Epithelial cell of esophagus (primary cell): Measurements from ENCODE around the gene PRSS2.

Source experiments
- DNase-seq: peaks from one replicate; pipeline ENCODE4 v3.0.0; 2010; ENCODE audit warnings: low read depth
- H3K4me3 ChIP-seq: 2 replicates; pipeline ENCODE4 v1.5.1; 2011; ENCODE audit warnings: mild to moderate bottlenecking, low read length, control low read depth
- TF ChIP-seq, protein P1 (sequence below): IDR thresholded peaks from 2 replicates; pipeline ENCODE4 v1.5.1; 2011; ENCODE audit warnings: low read depth, mild to moderate bottlenecking, low read length, control low read depth, inconsistent platforms; ENCODE audit not compliant: insufficient read depth; ENCODE audit errors: missing control alignments

PRSS2 gene

DNA sequence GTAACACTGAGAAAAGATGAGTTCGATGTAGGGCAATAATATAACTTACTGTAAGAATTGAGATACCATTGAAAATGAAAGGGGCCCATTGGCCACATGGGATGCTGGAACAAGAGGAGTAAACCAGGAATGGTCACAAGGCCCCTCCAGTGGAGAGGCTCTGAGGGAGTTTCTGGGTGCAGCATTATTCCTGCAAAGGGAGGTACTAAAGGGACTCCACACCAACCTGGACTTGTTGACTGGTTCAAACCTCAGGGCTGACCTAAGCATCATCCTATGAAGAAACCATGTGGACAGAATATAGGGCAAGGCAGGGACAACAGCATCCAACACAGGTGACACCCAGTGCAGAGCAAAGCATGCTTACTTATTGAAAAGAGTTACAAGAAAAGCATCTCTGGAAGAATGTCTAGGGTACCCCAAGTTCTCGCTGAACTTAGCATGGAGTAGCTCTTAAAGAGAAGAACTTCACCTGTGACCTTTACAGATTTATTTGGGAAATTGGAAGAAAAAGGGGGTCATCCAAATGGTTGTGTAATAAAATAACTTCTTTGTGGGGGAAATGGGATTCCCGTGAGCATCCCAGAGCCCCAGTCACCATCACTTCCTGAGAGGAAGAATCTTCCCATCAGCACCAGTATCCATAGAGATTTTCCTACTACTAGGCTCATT, 34.7 kb downstream of the PRSS2 start:
- H3K4me3 ChIP-seq: no peak overlapping the region
- TF ChIP-seq, protein P1, sequence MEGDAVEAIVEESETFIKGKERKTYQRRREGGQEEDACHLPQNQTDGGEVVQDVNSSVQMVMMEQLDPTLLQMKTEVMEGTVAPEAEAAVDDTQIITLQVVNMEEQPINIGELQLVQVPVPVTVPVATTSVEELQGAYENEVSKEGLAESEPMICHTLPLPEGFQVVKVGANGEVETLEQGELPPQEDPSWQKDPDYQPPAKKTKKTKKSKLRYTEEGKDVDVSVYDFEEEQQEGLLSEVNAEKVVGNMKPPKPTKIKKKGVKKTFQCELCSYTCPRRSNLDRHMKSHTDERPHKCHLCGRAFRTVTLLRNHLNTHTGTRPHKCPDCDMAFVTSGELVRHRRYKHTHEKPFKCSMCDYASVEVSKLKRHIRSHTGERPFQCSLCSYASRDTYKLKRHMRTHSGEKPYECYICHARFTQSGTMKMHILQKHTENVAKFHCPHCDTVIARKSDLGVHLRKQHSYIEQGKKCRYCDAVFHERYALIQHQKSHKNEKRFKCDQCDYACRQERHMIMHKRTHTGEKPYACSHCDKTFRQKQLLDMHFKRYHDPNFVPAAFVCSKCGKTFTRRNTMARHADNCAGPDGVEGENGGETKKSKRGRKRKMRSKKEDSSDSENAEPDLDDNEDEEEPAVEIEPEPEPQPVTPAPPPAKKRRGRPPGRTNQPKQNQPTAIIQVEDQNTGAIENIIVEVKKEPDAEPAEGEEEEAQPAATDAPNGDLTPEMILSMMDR: no peak
- DNase-seq: no peak

DNA sequence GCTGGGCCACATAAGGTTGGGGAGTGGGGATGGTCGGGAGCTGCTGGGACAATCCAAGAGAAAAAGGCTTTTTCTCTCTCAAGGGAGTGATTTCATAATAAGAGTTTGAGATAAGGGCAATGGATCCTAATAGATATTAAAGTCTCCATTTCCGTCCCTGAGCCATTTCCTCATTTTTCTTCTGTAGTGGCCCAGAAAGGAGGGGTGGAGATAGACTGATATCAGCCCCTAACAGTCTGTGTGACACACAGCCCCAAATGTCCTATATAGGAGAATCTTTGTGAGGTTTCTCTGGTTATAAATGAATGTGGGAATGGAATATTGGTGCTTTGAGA, 35.2 kb downstream of the PRSS2 start:
- TF ChIP-seq, protein P1: no peak
- no peak overlapping the region for H3K4me3 ChIP-seq
- DNase-seq: no peak

DNA sequence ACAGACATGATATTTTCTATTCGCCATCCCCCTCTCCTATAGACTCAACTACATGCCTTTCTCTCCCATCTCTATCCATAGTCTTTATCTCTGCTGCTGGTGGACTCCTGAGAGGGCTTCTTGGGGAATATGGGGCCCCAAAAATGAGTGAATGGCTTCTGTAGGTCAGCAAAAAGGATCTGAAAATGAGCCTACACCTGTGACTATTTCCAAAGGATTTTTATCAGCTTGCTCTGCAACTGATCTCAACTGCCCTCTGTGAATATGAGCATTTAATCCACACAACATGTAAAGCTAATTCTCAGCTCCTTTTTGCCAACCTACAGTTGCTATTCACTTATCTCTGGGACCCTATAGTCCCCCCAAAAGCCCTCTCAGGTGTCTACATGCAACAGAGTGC, 36.2 kb downstream of the PRSS2 start:
- TF ChIP-seq, protein P1: no peak
- no peak overlapping the region for H3K4me3 ChIP-seq
- DNase-seq: no peak

DNA sequence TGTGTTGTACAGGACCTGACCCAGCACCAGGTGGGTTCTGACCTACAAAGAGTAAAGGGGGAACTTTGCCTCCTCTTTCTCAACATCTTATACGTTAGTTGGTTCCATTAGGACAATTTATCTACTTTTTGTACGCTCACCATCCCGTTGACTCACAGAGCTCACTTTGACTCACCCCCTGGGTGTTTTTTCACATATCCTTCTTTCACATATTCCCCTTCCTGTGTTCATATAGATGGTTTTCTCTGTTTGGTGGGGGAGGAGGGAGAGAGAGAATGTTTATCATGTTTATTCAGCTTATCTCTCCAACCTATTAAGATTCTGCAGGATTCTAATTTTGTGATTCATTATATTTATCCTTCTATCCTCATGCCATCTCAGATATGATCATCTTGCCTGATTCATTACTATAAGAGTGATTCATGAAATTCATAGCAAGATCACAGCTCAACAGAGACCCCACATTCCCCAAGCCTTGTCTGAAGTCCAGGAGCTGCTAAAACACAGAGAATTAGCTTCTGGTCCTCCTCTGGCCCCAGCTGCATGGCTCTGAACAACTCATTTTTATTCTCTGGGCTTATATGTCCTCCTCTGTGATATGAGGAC, 37.2 kb downstream of the PRSS2 start:
- TF ChIP-seq, protein P1: no peak
- DNase-seq: no peak
- no peak overlapping the region for H3K4me3 ChIP-seq

DNA sequence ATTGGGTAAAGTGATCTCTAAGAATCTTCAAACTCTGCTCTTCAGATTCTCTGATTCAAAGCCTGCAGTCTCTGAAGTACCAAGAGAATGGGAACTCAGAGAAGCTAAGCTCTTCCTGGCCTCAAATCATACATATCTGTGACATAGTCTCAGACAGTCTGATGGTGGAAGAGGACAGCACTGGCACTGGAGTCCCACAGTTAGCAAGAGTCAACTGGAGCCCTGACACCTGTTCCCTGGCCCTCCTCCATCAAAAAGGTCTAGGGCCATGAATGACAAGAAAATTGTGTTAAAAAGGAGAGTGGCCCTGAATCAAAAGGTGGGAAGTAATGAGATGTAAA, 37.7 kb downstream of the PRSS2 start:
- TF ChIP-seq, protein P1: no peak
- H3K4me3 ChIP-seq: no peak overlapping the region
- no peak for DNase-seq

DNA sequence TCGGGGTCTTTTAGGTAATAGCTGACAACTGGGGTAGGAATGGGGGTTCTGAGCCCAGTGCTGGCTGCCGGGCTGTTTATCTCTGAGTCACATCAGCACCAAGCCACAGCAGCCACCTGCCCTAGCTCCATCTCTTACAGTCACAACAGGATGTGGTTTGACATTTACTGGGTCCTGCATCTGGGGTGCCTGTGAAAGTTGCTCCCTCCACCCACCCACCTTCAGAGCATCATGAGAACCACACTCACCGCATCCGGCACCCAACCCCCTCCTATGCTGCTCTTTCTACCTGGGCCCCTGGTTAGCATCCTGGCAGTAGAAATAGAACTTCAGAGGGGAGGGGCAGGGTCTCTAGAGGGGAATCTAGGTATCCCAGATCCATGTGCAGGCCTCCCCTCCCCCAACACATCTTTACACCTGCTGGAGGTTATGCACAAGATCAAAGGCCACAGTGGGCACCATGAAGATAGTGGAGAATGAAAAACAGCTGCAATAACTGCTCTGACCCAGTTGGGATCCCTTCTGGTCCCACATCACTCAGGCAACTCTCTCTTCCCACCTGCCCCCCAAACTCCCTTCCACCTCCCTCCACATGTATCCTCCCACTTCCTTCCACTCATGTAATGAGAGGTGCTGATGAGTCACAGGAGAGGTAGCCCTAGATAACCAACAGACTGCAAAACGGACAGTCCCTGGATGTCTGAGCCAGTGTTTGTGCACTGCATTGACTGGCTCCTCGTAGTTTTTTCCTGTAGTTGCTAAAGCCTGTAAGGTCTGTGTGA, 38.2 kb downstream of the PRSS2 start:
- no peak overlapping the region for H3K4me3 ChIP-seq
- TF ChIP-seq, protein P1: no peak
- DNase-seq: no peak
